Heart right ventricle (tissue), 16 donors: Measurements from ENCODE around the gene NEK2. TPM values are rescaled to one million over a fixed set of nuclear protein-coding genes. Genes with fewer than 3 reads are reported as not detected.
A peak's percentile ranks its signal among the peaks of the same experiment; 100 is the strongest.

Source experiments
- ATAC-seq, 8 donors: fragments of 200-7000 bp; cut with Tn5 transposase; one replicate each; pipeline ENCODE4 v1.9.1; 2020; ENCODE audit warnings: mild to moderate bottlenecking in 8 of 8, moderate library complexity in 8 of 8, moderate number of reproducible peaks in 1 of 8
- DNase-seq, 2 donors: peaks; one replicate each; pipeline ENCODE4 v3.0.0-alpha.2; 2020
- H3K27ac ChIP-seq, 10 donors: fragments of 200-600 bp; sonication (generic) in 2 of 10; one replicate each; pipeline versions ENCODE4 v1.5.0 to v1.8.0; 2020 to 2022; ENCODE audit warnings: mild to moderate bottlenecking in 3 of 10
- H3K27me3 ChIP-seq, 7 donors: fragments of 200-600 bp; one replicate each; pipeline ENCODE4 v1.8.0; 2021 to 2022; ENCODE audit warnings: mild to moderate bottlenecking in 2 of 7
- H3K36me3 ChIP-seq, 9 donors: fragments of 200-600 bp; sonication (generic) in 1 of 9; one replicate each; pipeline versions ENCODE4 v1.5.0 to v1.8.0; 2020 to 2022; ENCODE audit warnings: mild to moderate bottlenecking in 2 of 9
- H3K4me1 ChIP-seq, 9 donors: fragments of 200-600 bp; sonication (generic) in 1 of 9; one replicate each; pipeline versions ENCODE4 v1.5.0 to v1.8.0; 2020 to 2022; ENCODE audit warnings: mild to moderate bottlenecking in 4 of 9
- H3K4me3 ChIP-seq, 10 donors: fragments of 200-600 bp; sonication (generic) in 2 of 10; one replicate each; pipeline versions ENCODE4 v1.5.0 to v1.8.0; 2020 to 2022; ENCODE audit warnings: mild to moderate bottlenecking in 7 of 10, moderate library complexity in 2 of 10
- H3K9me3 ChIP-seq, 11 donors: fragments of 200-600 bp in 10 of 11; sonication (generic) in 2 of 11; one replicate each; pipeline versions ENCODE4 v1.5.0 to v1.8.0; 2013 to 2022; ENCODE audit warnings: mild to moderate bottlenecking in 2 of 11, control low read depth in 1 of 11, moderate library complexity in 1 of 11
- CTCF ChIP-seq, 9 donors: fragments of 200-600 bp; sonication (generic) in 2 of 9; IDR thresholded peaks; one replicate each; pipeline versions ENCODE4 v1.5.0 to v1.8.0; 2021 to 2022; ENCODE audit warnings: antibody characterized with exemption in 9 of 9, mild to moderate bottlenecking in 5 of 9, moderate library complexity in 1 of 9
- WGBS, 2 donors: extraction: QIAGEN DNeasy Blood & Tissue Kit; methylation state at CpG; one replicate each; pipeline ENCODE4 v1.1.7; 2013; ENCODE audit warnings: inconsistent platforms in 1 of 2; 5-methylcytosine and 5-hydroxymethylcytosine counted together
- intact Hi-C, 10 donors: fragments of 100-400 bp; cut with DNase I; formaldehyde crosslinking; loops; one replicate each; pipeline versions ENCODE4 v1.11.1 to v1.14.2; 2022
- polyA plus RNA-seq, 2 donors: library from polyadenylated mRNA; stranded (reverse); fragments of 200-250 nt; gene quantifications; one replicate each; pipeline ENCODE4 v1.2.3, GENCODE V29; 2013
- total RNA-seq, 10 donors: library from RNA; stranded (reverse); fragmentation: NEBNext Ultra II Directional in 3 of 10; extraction: Animal tissue kit (Norgen Biotek cat#: 25700) in 3 of 10; gene quantifications; one replicate each; pipeline versions ENCODE4 v1.2.1 to v1.2.4, GENCODE V29; 2021 to 2023
- donor health status: Arrhythmogenic right ventricular cardiomyopathy.
- donor health status: ischemic (EF 13 %, LVEDD 7.1; RV severe dilation, severe dysfunction).
- donor health status: healthy with polysubstance abuse.
- donor health status: DM: no; HTN: yes; CAD: no.
- donor health status: DM: no; HTN: no; CAD: no.
- donor health status: ischemic (EF 25% LVEDD 6.9; RV normal size, moderate dysfunction).
- donor health status: ischemic (EF 25% LVEDD 5.7; RV mildly dilated, moderate dysfunction).
- donor health status: healthy.
- donor health status: DM: yes; HTN: yes; CAD: no.
- donor health status: Ischemic cardiomyopathy.
- donor health status: ischemic (EF 35%, LVEDD 5.7; RV mildly dilated, moderate dysfunction).
- donor health status: nonischemic (EF 11% LVEDD 7.7; RV severe dilation, severe dysfunction).
- donor health status: DM: yes; HTN: yes; CAD: no.
- donor health status: PGD.
- donor health status: ischemic (EF 29% LVEDD 5.4; RV normal size, mild dysfunction).
- donor health status: nonischemic (EF 23%, LVEDD 6.1; RV moderate dilation, normal function).

The NEK2 gene
- total and polyA plus RNA-seq, 12 donors: 0.04 to 2.1 (median 0.19) TPM; not detected in 6

- DNase-seq: no peak
- peak overlapping the region in 7 of 10 donors; percentile 47 to 88 (median 80) for H3K27ac ChIP-seq
- H3K36me3 ChIP-seq: no peaks in the 10 kb centered on the region
- H3K27me3 ChIP-seq: no peaks in the 10 kb centered on the region
- no peaks in the 10 kb centered on the region for H3K9me3 ChIP-seq
- TF ChIP-seq CTCF (IDR thresholded peaks at IDR 0.05): no peak
- 87 to 92% methylated on average over 8 of the region's 8 CpGs for WGBS, 2 donors
- intact Hi-C loops: loop anchor here in 1 of 10 donors (5.0 kb wide), 1 partner anchor 56 kb away; the partner anchor contains the start of gene SLC30A1
- no peak overlapping the region for H3K4me3 ChIP-seq
- no peak for ATAC-seq
- H3K4me1 ChIP-seq: peaks cover 0 to 45% (median 21%) of the 10 kb centered on the region in 9 donors
Observed at GRCh38 chr1:211633524-211633846, 41.9 kb downstream of the NEK2 start.

GRCh38 chr1:211632808-211633523 is 42.5 kb downstream of the NEK2 start:
- intact Hi-C loops: loop anchor here in 1 of 10 donors (5.0 kb wide), 1 partner anchor 56 kb away; the partner anchor contains the start of gene SLC30A1
- WGBS, 2 donors: 32 to 45% methylated on average over 13 of the region's 13 CpGs
- no peak for TF ChIP-seq CTCF (IDR thresholded peaks at IDR 0.05)
- peaks cover 0 to 45% (median 21%) of the 10 kb centered on the region in 9 donors for H3K4me1 ChIP-seq
- no peak overlapping the region for H3K4me3 ChIP-seq
- H3K9me3 ChIP-seq: no peaks in the 10 kb centered on the region
- H3K36me3 ChIP-seq: no peaks in the 10 kb centered on the region
- ATAC-seq: peak; percentile 72 to 87 (median 79)
- peak overlapping the region; percentile 47 to 88 (median 73) for H3K27ac ChIP-seq
- H3K27me3 ChIP-seq: no peaks in the 10 kb centered on the region
- DNase-seq: peak; percentile 63 to 70

GRCh38 chr1:211632117-211632807 is 43.2 kb downstream of the NEK2 start:
- H3K4me3 ChIP-seq: no peak overlapping the region
- peaks cover 0 to 48% (median 21%) of the 10 kb centered on the region in 9 donors for H3K4me1 ChIP-seq
- ATAC-seq: no peak
- no peaks in the 10 kb centered on the region for H3K27me3 ChIP-seq
- intact Hi-C loops: loop anchor here in 1 of 10 donors (5.0 kb wide), 1 partner anchor 55 kb away; the partner anchor contains the start of gene SLC30A1
- WGBS, 2 donors: 79 to 85% methylated on average over 16 of the region's 16 CpGs
- no peaks in the 10 kb centered on the region for H3K9me3 ChIP-seq
- no peaks in the 10 kb centered on the region for H3K36me3 ChIP-seq
- H3K27ac ChIP-seq: peak overlapping the region; percentile 47 to 88 (median 73)
- no peak for DNase-seq
- TF ChIP-seq CTCF (IDR thresholded peaks at IDR 0.05): no peak

GRCh38 chr1:211631168-211631567 is 44.3 kb downstream of the NEK2 start:
- TF ChIP-seq CTCF (IDR thresholded peaks at IDR 0.05): no peak
- no peak for DNase-seq
- H3K9me3 ChIP-seq: no peaks in the 10 kb centered on the region
- no peak overlapping the region for H3K4me3 ChIP-seq
- ATAC-seq: peak in 1 of 8 donors; percentile 1
- no peaks in the 10 kb centered on the region for H3K27me3 ChIP-seq
- intact Hi-C loops: loop anchor here in 1 of 10 donors (5.0 kb wide), 1 partner anchor 54 kb away; the partner anchor contains the start of gene SLC30A1
- peaks cover 0 to 54% (median 21%) of the 10 kb centered on the region in 9 donors for H3K4me1 ChIP-seq
- 71 to 76% methylated on average over 6 of the region's 6 CpGs for WGBS, 2 donors
- no peaks in the 10 kb centered on the region for H3K36me3 ChIP-seq
- H3K27ac ChIP-seq: peak overlapping the region in 9 of 10 donors; percentile 40 to 88 (median 81)
